HepG2 (cell line): ENCODE results near the gene LDLRAD3. TPM values are rescaled to one million over a fixed set of nuclear protein-coding genes. Genes with fewer than 3 reads are reported as not detected.

Experiments used
- ATAC-seq: fragments of 200-7000 bp; cut with Tn5 transposase; 3 replicates; pipeline ENCODE4 v1.9.1; 2020; ENCODE audit warnings: mild to moderate bottlenecking, moderate library complexity
- BruUV-seq: library from RNA; stranded (reverse); fragments of 400-500 nt; replicated peaks from 2 replicates; lab custom pipeline; 2021; lab: Mats Ljungman, UMichigan
- CTCF ChIA-PET: fragments of 300-600 bp; formaldehyde crosslinking; extraction: SDS; loops from one replicate; lab custom pipeline; 2021; ENCODE audit warnings: low total read pairs, inconsistent platforms, low intra/inter-chr PET ratio; lab: Yijun Ruan, JAX
- POLR2A ChIA-PET: fragments of 350-600 bp; sonication (Branson Sonifier 250); formaldehyde crosslinking; loops from one replicate; lab custom pipeline; 2020; ENCODE audit warnings: antibody characterized with exemption, inconsistent platforms; lab: Yijun Ruan, JAX
- DNase-seq: peaks from one replicate; pipeline ENCODE4 v3.0.0-alpha.2; 2015; ENCODE audit warnings: low spot score
- FAIRE-seq: peaks from 3 replicates; lab custom pipeline; 2011; peaks lifted over from hg19 to GRCh38; lab: Jason Lieb, UNC
- H2AFZ ChIP-seq: one replicate; pipeline ENCODE4 v1.6.1; 2011; ENCODE audit warnings: low read length, inconsistent platforms
- H3K27ac ChIP-seq: fragments of 300-600 bp; 3 replicates; pipeline ENCODE4 v1.8.0; 2011; ENCODE audit warnings: mixed run types, mild to moderate bottlenecking, mixed read lengths, low read length, inconsistent platforms; ENCODE audit not compliant: insufficient read depth; ENCODE audit errors: extremely low read length
- H3K27me3 ChIP-seq, 2 experiments: fragments of 200-600 bp in 1 of 2; 2 replicates in 1 of 2; 3 replicates in 1 of 2; pipeline versions ENCODE4 v1.6.0 to v1.8.0; 2011; ENCODE audit warnings: low read length in 2 of 2, mild to moderate bottlenecking in 2 of 2, moderate library complexity in 2 of 2, inconsistent platforms in 1 of 2; ENCODE audit not compliant: insufficient read depth in 2 of 2, control insufficient read depth in 1 of 2
- H3K36me3 ChIP-seq, 2 experiments: fragments of 200-600 bp in 1 of 2; replicated peaks in 1 of 2; 2 replicates in 1 of 2; 3 replicates in 1 of 2; pipeline versions ENCODE4 v1.5.1 to v1.8.0; 2011; ENCODE audit warnings: low read length in 2 of 2, inconsistent platforms in 1 of 2; ENCODE audit not compliant: insufficient read depth in 2 of 2, control insufficient read depth in 1 of 2
- H3K4me1 ChIP-seq: 2 replicates; pipeline ENCODE4 v1.5.1; 2012; ENCODE audit warnings: low read length, inconsistent platforms; ENCODE audit not compliant: insufficient read depth
- H3K4me2 ChIP-seq: 2 replicates; pipeline ENCODE4 v1.6.0; 2011; ENCODE audit warnings: low read depth, low read length, inconsistent platforms
- H3K4me3 ChIP-seq, 3 experiments: fragments of 200-600 bp in 1 of 3; sonication (generic), shearing (Covaris generic) in 1 of 3; replicated peaks in 1 of 3; 2 replicates each; pipeline ENCODE4 v1.5.1; 2011 to 2016; ENCODE audit warnings: low read length in 3 of 3, inconsistent platforms in 2 of 3, low read depth in 2 of 3, mild to moderate bottlenecking in 2 of 3, control low read depth in 1 of 3, mixed read lengths in 1 of 3; ENCODE audit not compliant: insufficient read depth in 1 of 3
- H3K79me2 ChIP-seq: one replicate; pipeline ENCODE4 v1.6.1; 2011; ENCODE audit warnings: low read length, inconsistent platforms; ENCODE audit not compliant: insufficient read depth
- H3K9ac ChIP-seq: 2 replicates; pipeline ENCODE4 v1.6.0; 2011; ENCODE audit warnings: mild to moderate bottlenecking, low read depth, low read length, inconsistent platforms; ENCODE audit not compliant: insufficient read depth
- H3K9me3 ChIP-seq: 2 replicates; pipeline ENCODE4 v1.5.1; 2012; ENCODE audit warnings: mild to moderate bottlenecking, low read length
- H4K20me1 ChIP-seq: 2 replicates; pipeline ENCODE4 v1.6.0; 2011; ENCODE audit warnings: inconsistent platforms, mild to moderate bottlenecking, low read length, moderate library complexity; ENCODE audit not compliant: insufficient read depth
- ATF7 ChIP-seq, 2 experiments: fragments of 450-650 bp in 1 of 2; sonication (generic) in 1 of 2; formaldehyde crosslinking in 1 of 2; IDR thresholded peaks; 2 replicates each; pipeline versions ENCODE4 v1.4.0 to v1.6.1; 2016 to 2020; ENCODE audit warnings: antibody characterized with exemption in 1 of 2, mild to moderate bottlenecking in 1 of 2, missing genetic modification reagents in 1 of 2
- CENPT ChIP-seq: sonication (generic); formaldehyde crosslinking; IDR thresholded peaks from 2 replicates; pipeline ENCODE4 v1.8.0; 2022; ENCODE audit warnings: low read depth, mild to moderate bottlenecking, moderate library complexity, missing genetic modification reagents
- CERS6 ChIP-seq: sonication (generic); formaldehyde crosslinking; IDR thresholded peaks from 2 replicates; pipeline ENCODE4 v1.5.0; 2020; ENCODE audit warnings: missing genetic modification reagents
- GATAD2A ChIP-seq: IDR thresholded peaks from 2 replicates; pipeline ENCODE4 v1.6.1; 2016
- IRF1 ChIP-seq: sonication (generic); formaldehyde crosslinking; IDR thresholded peaks from 2 replicates; pipeline ENCODE4 v1.4.0; 2020; ENCODE audit warnings: low read depth, mild to moderate bottlenecking, missing genetic modification reagents
- KDM1A ChIP-seq: IDR thresholded peaks from 2 replicates; pipeline ENCODE4 v1.6.1; 2016; ENCODE audit warnings: missing compliant biosample characterization
- KDM5B ChIP-seq: sonication (generic); formaldehyde crosslinking; IDR thresholded peaks from 2 replicates; pipeline ENCODE4 v1.4.0; 2020; ENCODE audit warnings: missing genetic modification reagents, mild to moderate bottlenecking, borderline replicate concordance
- KLF6 ChIP-seq: IDR thresholded peaks from 2 replicates; pipeline ENCODE4 v1.8.0; 2016; ENCODE audit warnings: missing biosample characterization, missing genetic modification reagents
- MLX ChIP-seq: IDR thresholded peaks from 2 replicates; pipeline ENCODE4 v1.6.1; 2016
- NFIB ChIP-seq: sonication (generic); formaldehyde crosslinking; IDR thresholded peaks from 2 replicates; pipeline ENCODE4 v1.9.0; 2021; ENCODE audit warnings: missing genetic modification reagents, mild to moderate bottlenecking, borderline replicate concordance
- SMAD9 ChIP-seq: sonication (generic); formaldehyde crosslinking; IDR thresholded peaks from 2 replicates; pipeline ENCODE4 v1.5.1; 2020; ENCODE audit warnings: mild to moderate bottlenecking, missing genetic modification reagents
- ZNF326 ChIP-seq: sonication (generic); formaldehyde crosslinking; IDR thresholded peaks from 2 replicates; pipeline ENCODE4 v1.4.0; 2020; ENCODE audit warnings: missing genetic modification reagents, borderline replicate concordance
- ZNF563 ChIP-seq: sonication (generic); formaldehyde crosslinking; IDR thresholded peaks from 2 replicates; pipeline ENCODE4 v1.8.0; 2022; ENCODE audit warnings: mild to moderate bottlenecking, moderate library complexity, missing genetic modification reagents
- WGBS: methylation state at CpG from one replicate; pipeline ENCODE4 v1.1.6; 2017; ENCODE audit warnings: low lambda C conversion rate; 5-methylcytosine and 5-hydroxymethylcytosine counted together
- in situ Hi-C: cut with HindIII; loops from 2 replicates; pipeline ENCODE4 v1.10.0; 2017; ENCODE audit warnings: low pct_unique_long_range_greater_than_20kb; ENCODE audit not compliant: extremely low pct_ligation_motif_present
- intact Hi-C: fragments of 100-400 bp; cut with micrococcal nuclease; formaldehyde crosslinking; loops from one replicate; pipeline ENCODE4 v1.10.0; 2022; ENCODE audit not compliant: unreplicated experiment
- polyA plus RNA-seq, 8 experiments: library from polyadenylated mRNA; depleted of rRNA in 3 of 8; stranded (reverse) in 7 of 8; unstranded in 1 of 8; fragments of >200 nt; fragmentation: Illumina TruSeq in 4 of 8; extraction: Trizol in 4 of 8; gene quantifications; 2 replicates each; pipeline versions ENCODE4 v1.2.1 to v1.2.3, GENCODE V29; 2011 to 2016; ENCODE audit warnings: low read depth in 4 of 8, missing spikeins in 1 of 8, mixed read lengths in 1 of 8; ENCODE audit not compliant: insufficient read depth in 1 of 8
- total RNA-seq, 5 experiments: library from RNA; depleted of rRNA; stranded (reverse); fragments of >200 nt; fragmentation: Illumina TruSeq; extraction: Trizol; gene quantifications; 2 replicates each; pipeline ENCODE4 v1.2.3, GENCODE V29; 2016; ENCODE audit warnings: low read depth in 1 of 5

LDLRAD3 gene
- total and polyA plus RNA-seq, 2 of the 13 experiments (the other 11 are each of a cell fraction or from before 2014, with no cell fraction given) = 0.50 to 0.60 TPM

GRCh38 chr11:36033082-36033751 lies 89.4 kb downstream of the LDLRAD3 start:
- no peak overlapping the region for H2AFZ ChIP-seq
- H3K27me3 ChIP-seq = no peaks in the 10 kb centered on the region
- H3K4me2 ChIP-seq = no peak overlapping the region
- FAIRE-seq (no peak), DNase-seq (no peak), ATAC-seq (no peak)
- no peaks in the 10 kb centered on the region for H3K9me3 ChIP-seq
- no peak for TF ChIP-seq NFIB (CRISPR knock-in tag)
- peak; percentile 26; the same call in 1 of the 2 replicates for TF ChIP-seq ATF7 (IDR thresholded peaks at IDR 0.05)
- TF ChIP-seq ATF7 (CRISPR knock-in tag; IDR thresholded peaks at IDR 0.05) = no peak
- ChIA-PET POLR2A (no interaction called here), CTCF (no interaction called here)
- H3K27ac ChIP-seq = no peak overlapping the region
- intact Hi-C loops = no loop called here
- in situ Hi-C loops = no loop called here
- H3K4me1 ChIP-seq = no peaks in the 10 kb centered on the region
- H3K4me3 ChIP-seq = no peak overlapping the region
- H3K9ac ChIP-seq = no peak overlapping the region
- H3K36me3 ChIP-seq = no peaks in the 10 kb centered on the region
- H4K20me1 ChIP-seq = no peaks in the 10 kb centered on the region
- 69% methylated on average over 7 of the region's 9 CpGs for WGBS
- H3K79me2 ChIP-seq = no peaks in the 10 kb centered on the region
- BruUV-seq = no TSS peak

- H2AFZ ChIP-seq = no peak overlapping the region
- H3K4me3 ChIP-seq = no peak overlapping the region
- POLR2A ChIA-PET = no interaction called here
- no peak overlapping the region for H3K4me2 ChIP-seq
- no peaks in the 10 kb centered on the region for H3K27me3 ChIP-seq
- no peaks in the 10 kb centered on the region for H3K79me2 ChIP-seq
- no peak overlapping the region for H3K9ac ChIP-seq
- H3K36me3 ChIP-seq = no peaks in the 10 kb centered on the region
- no peaks in the 10 kb centered on the region for H3K9me3 ChIP-seq
- WGBS = 5% methylated on average over 2 of the region's 2 CpGs
- no peaks in the 10 kb centered on the region for H3K4me1 ChIP-seq
- no peak overlapping the region for H3K27ac ChIP-seq
- BruUV-seq = no TSS peak
- intact Hi-C loops = no loop called here
- TF ChIP-seq IRF1 (no peak), ZNF326 (CRISPR knock-in tag) (no peak), KDM5B (CRISPR knock-in tag) (no peak), SMAD9 (CRISPR knock-in tag) (no peak), KLF6 (CRISPR knock-in tag) (no peak), ZNF563 (CRISPR knock-in tag) (no peak), CERS6 (no peak), MLX (no peak), CENPT (no peak), GATAD2A (no peak), KDM1A (CRISPR knock-in tag) (no peak)
- TF ChIP-seq, all 625 proteins: peak for 0
- FAIRE-seq (no peak), ATAC-seq (no peak), DNase-seq (no peak)
- no peaks in the 10 kb centered on the region for H4K20me1 ChIP-seq
- CTCF ChIA-PET = no interaction called here
- in situ Hi-C loops = no loop called here
Measured at GRCh38 chr11:36033936-36034335, 90.1 kb downstream of the LDLRAD3 start.
